ENCODE measurements around the gene IQGAP3. TPM values are rescaled to one million over a fixed set of nuclear protein-coding genes. Genes with fewer than 3 reads are reported as not detected.

The IQGAP3 gene
- polyA plus RNA-seq, 2 of the 4 experiments (the other 2 are of a cell fraction), result 15.6 to 17.0 TPM

- H3K9me3 ChIP-seq, result no peaks in the 10 kb centered on the region
- ChIA-PET CTCF (interaction anchor here (1.0 to 1.2 kb wide), 4 partner anchors 35 to 79 kb away, joined by 3 to 4 read pairs (median 3); no protein-coding TSS in a partner anchor), POLR2A (interaction anchor here (0.6 kb wide), 1 partner anchor 33 kb away, joined by 3 read pairs; no protein-coding TSS in a partner anchor)
- WGBS (ENCODE audit: missing lambda C conversion rate), result 94% methylated on average over 4 of the region's 4 CpGs
- H3K4me2 ChIP-seq, result no peak overlapping the region
- H3K4me3 ChIP-seq, result no peak overlapping the region
- FAIRE-seq (no peak), DNase-seq (ENCODE audit: low read depth in 1 of 2, low spot score in 1 of 2) (no peak), ATAC-seq (no peak)
- H3K27ac ChIP-seq, result no peak overlapping the region
- peaks cover 13% of the 10 kb centered on the region for H3K4me1 ChIP-seq
- TF ChIP-seq SMC3 (IDR thresholded peaks at IDR 0.05), result no peak
- TF ChIP-seq RAD21 (conservative IDR thresholded peaks at IDR 0.05 in 1 of 2, IDR thresholded peaks at IDR 0.05 in 1 of 2), result no peak
- TF ChIP-seq RFX5 (IDR thresholded peaks at IDR 0.05), result no peak
- TF ChIP-seq NPAS2 (CRISPR knock-in tag; IDR thresholded peaks at IDR 0.05; ENCODE audit: borderline replicate concordance), result no peak
- TF ChIP-seq RARB (CRISPR knock-in tag; IDR thresholded peaks at IDR 0.05), result no peak
- no peak for TF ChIP-seq POLR2A (IDR thresholded peaks at IDR 0.05; ENCODE audit: low read length)
- TF ChIP-seq FOSL2 (IDR thresholded peaks at IDR 0.05), result no peak
- TF ChIP-seq FOSL2 (CRISPR knock-in tag; IDR thresholded peaks at IDR 0.05), result no peak
- TF ChIP-seq HDAC2 (IDR thresholded peaks at IDR 0.05), result no peak
- TF ChIP-seq NFE2L2 (conservative IDR thresholded peaks at IDR 0.05; ENCODE audit: low read length), result no peak
- TF ChIP-seq NR3C1 (IDR thresholded peaks at IDR 0.05), result no peak
- TF ChIP-seq ATOH8 (CRISPR knock-in tag; IDR thresholded peaks at IDR 0.05; ENCODE audit: low read depth), result no peak
- TF ChIP-seq HMGXB4 (CRISPR knock-in tag; IDR thresholded peaks at IDR 0.05; ENCODE audit: borderline replicate concordance), result no peak
- no peak for TF ChIP-seq JUNB (IDR thresholded peaks at IDR 0.05)
- no peak for TF ChIP-seq MYC (IDR thresholded peaks at IDR 0.05; ENCODE audit: borderline replicate concordance, low read length)
- no peak for TF ChIP-seq CBX8 (IDR thresholded peaks at IDR 0.05)
- TF ChIP-seq HEYL (CRISPR knock-in tag; IDR thresholded peaks at IDR 0.05), result no peak
- no peak for TF ChIP-seq ZNF302 (CRISPR knock-in tag; IDR thresholded peaks at IDR 0.05)
- no peak for TF ChIP-seq MAFK (IDR thresholded peaks at IDR 0.05; ENCODE audit: partially characterized antibody)
- TF ChIP-seq EHF (CRISPR knock-in tag; IDR thresholded peaks at IDR 0.05), result no peak
Observed at GRCh38 chr1:156547434-156547833, 24.9 kb downstream of the IQGAP3 start.

GRCh38 chr1:156546267-156546666, 26.1 kb downstream of the IQGAP3 start:
- ATAC-seq (no peak), FAIRE-seq (no peak)
- CTCF ChIA-PET, result no interaction called here

More at GRCh38 chr1:156546267-156546666, 26.1 kb downstream of the IQGAP3 start:
- peaks cover 1% of the 10 kb centered on the region; the same call in 1 of the 3 replicates for H3K4me1 ChIP-seq
- DNase-seq (ENCODE audit: low read depth in 1 of 2, low spot score in 1 of 2), result no peak
- no peak overlapping the region for H3K4me2 ChIP-seq
- WGBS (ENCODE audit: missing lambda C conversion rate), result 88% methylated on average over 3 of the region's 3 CpGs
- no peak overlapping the region for H3K27ac ChIP-seq
- no peaks in the 10 kb centered on the region for H3K9me3 ChIP-seq
- POLR2A ChIA-PET, result no interaction called here
- H3K4me3 ChIP-seq, result no peak overlapping the region
- TF ChIP-seq HMGXB4 (CRISPR knock-in tag; IDR thresholded peaks at IDR 0.05; ENCODE audit: borderline replicate concordance), result no peak
- no peak for TF ChIP-seq CEBPB (IDR thresholded peaks at IDR 0.05)
- no peak for TF ChIP-seq JUN (IDR thresholded peaks at IDR 0.05)
- TF ChIP-seq TP53 (CRISPR knock-in tag; IDR thresholded peaks at IDR 0.05), result no peak
- TF ChIP-seq CBX2 (IDR thresholded peaks at IDR 0.05; ENCODE audit: borderline replicate concordance, low read depth), result no peak
- TF ChIP-seq ATOH8 (CRISPR knock-in tag; IDR thresholded peaks at IDR 0.05; ENCODE audit: low read depth), result no peak
- TF ChIP-seq TFCP2L1 (CRISPR knock-in tag; IDR thresholded peaks at IDR 0.05), result no peak
- no peak for TF ChIP-seq ELK1 (IDR thresholded peaks at IDR 0.05; ENCODE audit: low read depth, low read length)
- no peak for TF ChIP-seq KDM5A (IDR thresholded peaks at IDR 0.05)
- no peak for TF ChIP-seq NR3C1 (IDR thresholded peaks at IDR 0.05)
- TF ChIP-seq NPAS2 (CRISPR knock-in tag; IDR thresholded peaks at IDR 0.05; ENCODE audit: borderline replicate concordance), result no peak
- no peak for TF ChIP-seq JUNB (IDR thresholded peaks at IDR 0.05)
- no peak for TF ChIP-seq HOXB5 (CRISPR knock-in tag; IDR thresholded peaks at IDR 0.05)
- no peak for TF ChIP-seq RCOR1 (IDR thresholded peaks at IDR 0.05; ENCODE audit: low read depth, low read length)
- no peak for TF ChIP-seq EP300 (IDR thresholded peaks at IDR 0.05)
- TF ChIP-seq HES2 (IDR thresholded peaks at IDR 0.05), result no peak
- no peak for TF ChIP-seq SREBF2 (IDR thresholded peaks at IDR 0.05)
- no peak for TF ChIP-seq PBX3 (IDR thresholded peaks at IDR 0.05)
